ENCODE measurements around the gene C2CD2. TPM values are rescaled to one million over a fixed set of nuclear protein-coding genes. Genes with fewer than 3 reads are reported as not detected.

The C2CD2 gene
- total and polyA plus RNA-seq, 8 donors: 18.3 to 24.1 (median 19.6) TPM

DNA sequence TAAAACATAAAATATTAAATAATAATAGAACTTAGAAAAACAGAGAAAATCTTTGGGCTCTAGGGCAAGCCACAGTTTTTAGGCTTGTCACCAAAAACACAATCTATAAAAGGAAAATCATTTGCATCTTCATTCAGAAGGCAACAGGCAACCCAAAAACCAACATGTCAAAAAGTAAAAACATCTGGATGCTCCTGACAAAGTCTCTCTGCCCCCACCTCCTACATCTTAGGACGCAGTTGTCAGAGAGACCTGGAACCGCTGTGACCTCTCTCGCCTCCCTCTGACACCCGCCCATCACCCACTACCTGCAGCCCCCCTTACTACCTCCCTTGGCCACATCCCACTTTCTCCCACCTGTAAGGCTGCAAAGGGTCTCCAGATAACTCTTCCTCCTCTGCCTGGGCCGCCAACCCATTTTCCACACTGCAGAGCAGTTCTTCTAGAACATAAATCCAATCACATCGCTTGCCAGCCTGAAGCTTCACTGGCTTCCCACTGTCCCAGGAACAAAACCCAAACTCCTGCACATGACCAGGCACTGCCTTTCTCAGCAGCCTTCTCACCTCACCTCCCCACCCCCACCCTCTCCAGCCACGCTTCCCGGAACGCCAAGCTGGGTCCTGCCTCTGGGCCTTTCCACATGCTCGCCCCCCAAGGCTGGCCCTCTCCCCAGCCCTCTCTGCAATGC, 89.4 kb downstream of the C2CD2 start:
- H3K4me3 ChIP-seq: no peak overlapping the region
- H3K27ac ChIP-seq: no peak overlapping the region
- DNase-seq (no peak), ATAC-seq (no peak)
- peaks cover 0 to 5% of the 10 kb centered on the region in 2 donors for H3K4me1 ChIP-seq
- intact Hi-C loops (cut with DNase I): no loop called here
- peaks cover 0 to 4% of the 10 kb centered on the region in 2 donors for H3K36me3 ChIP-seq
- TF ChIP-seq, protein P1, sequence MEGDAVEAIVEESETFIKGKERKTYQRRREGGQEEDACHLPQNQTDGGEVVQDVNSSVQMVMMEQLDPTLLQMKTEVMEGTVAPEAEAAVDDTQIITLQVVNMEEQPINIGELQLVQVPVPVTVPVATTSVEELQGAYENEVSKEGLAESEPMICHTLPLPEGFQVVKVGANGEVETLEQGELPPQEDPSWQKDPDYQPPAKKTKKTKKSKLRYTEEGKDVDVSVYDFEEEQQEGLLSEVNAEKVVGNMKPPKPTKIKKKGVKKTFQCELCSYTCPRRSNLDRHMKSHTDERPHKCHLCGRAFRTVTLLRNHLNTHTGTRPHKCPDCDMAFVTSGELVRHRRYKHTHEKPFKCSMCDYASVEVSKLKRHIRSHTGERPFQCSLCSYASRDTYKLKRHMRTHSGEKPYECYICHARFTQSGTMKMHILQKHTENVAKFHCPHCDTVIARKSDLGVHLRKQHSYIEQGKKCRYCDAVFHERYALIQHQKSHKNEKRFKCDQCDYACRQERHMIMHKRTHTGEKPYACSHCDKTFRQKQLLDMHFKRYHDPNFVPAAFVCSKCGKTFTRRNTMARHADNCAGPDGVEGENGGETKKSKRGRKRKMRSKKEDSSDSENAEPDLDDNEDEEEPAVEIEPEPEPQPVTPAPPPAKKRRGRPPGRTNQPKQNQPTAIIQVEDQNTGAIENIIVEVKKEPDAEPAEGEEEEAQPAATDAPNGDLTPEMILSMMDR (IDR thresholded peaks at IDR 0.05): no peak
- no peaks in the 10 kb centered on the region for H3K9me3 ChIP-seq
- no peaks in the 10 kb centered on the region for H3K27me3 ChIP-seq

DNA sequence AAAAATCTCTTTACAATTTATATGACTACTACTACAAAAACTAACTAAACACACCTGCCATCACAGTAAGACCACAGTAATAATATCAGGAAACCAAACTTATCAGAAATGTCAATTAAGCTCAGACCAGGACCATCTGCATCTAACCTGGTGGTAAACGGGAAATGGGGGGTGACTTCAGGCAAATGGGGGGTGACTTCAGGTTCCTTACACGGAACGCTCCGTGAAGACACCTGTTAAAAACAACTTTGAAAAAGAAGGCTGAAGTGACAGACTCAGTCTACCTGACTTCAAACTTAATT, 90.4 kb downstream of the C2CD2 start:
- Histone ChIP-seq H3K36me3 (peaks cover 0 to 15% of the 10 kb centered on the region in 2 donors), H3K27me3 (no peaks in the 10 kb centered on the region)
- intact Hi-C loops (cut with DNase I): no loop called here

DNA sequence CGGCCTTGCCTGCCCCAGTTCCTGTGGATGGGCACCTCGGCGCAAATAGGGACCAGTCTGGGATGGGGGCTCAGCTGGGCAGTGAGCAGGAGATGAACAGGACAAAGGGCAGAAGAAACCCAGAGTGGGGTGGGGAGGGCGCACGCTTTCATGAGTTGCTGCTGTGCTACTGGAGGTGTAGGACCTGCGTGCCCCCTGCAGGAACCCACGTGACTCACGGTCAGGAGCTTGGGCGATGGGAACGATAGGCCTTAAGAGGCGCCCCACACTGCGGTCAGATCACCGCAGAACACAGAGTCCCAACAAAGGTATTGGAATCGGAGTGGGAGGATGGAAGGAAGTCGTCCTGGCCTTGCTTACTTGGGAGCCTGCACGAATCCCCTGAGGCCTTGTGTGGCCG, 91.8 kb downstream of the C2CD2 start:
- Histone ChIP-seq H3K9me3 (no peaks in the 10 kb centered on the region), H3K36me3 (peaks cover 0 to 29% of the 10 kb centered on the region in 2 donors), H3K4me1 (peaks cover 0 to 5% of the 10 kb centered on the region in 2 donors), H3K27me3 (no peaks in the 10 kb centered on the region), H3K27ac (no peak overlapping the region), H3K4me3 (no peak overlapping the region)
- ATAC-seq (no peak), DNase-seq (no peak)
- TF ChIP-seq, protein P1 (IDR thresholded peaks at IDR 0.05): no peak
- intact Hi-C loops (cut with DNase I): no loop called here

More for the DNA sequence above, 90.4 kb downstream of the C2CD2 start:
- H3K9me3 ChIP-seq: no peaks in the 10 kb centered on the region
- peaks cover 0 to 5% of the 10 kb centered on the region in 2 donors for H3K4me1 ChIP-seq
- TF ChIP-seq, protein P1 (IDR thresholded peaks at IDR 0.05): no peak
- no peak overlapping the region for H3K4me3 ChIP-seq
- DNase-seq: no peak
- no peak for ATAC-seq
- no peak overlapping the region for H3K27ac ChIP-seq

DNA sequence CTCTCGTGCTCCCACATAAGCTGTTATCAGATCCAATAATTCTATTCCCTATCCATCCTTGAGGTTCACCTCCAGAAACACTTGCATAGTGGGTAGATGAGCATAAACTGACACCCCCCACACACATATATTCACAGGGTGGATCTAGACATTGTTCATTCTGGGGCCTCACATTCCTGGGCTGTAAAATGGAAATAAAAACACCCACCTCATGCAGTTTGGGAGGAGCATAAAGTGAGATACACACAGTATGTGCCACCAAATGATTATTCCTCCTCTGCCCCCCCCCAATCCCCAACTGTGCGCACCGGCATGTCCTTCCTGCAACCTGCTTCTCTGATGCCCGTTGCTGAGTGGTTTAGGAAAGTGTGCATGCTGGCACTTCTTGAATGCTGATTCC, 92.6 kb downstream of the C2CD2 start:
- Histone ChIP-seq H3K36me3 (peaks cover 0 to 36% of the 10 kb centered on the region in 2 donors), H3K4me1 (peaks cover 0 to 5% of the 10 kb centered on the region in 2 donors), H3K9me3 (no peaks in the 10 kb centered on the region), H3K4me3 (no peak overlapping the region), H3K27me3 (no peaks in the 10 kb centered on the region), H3K27ac (no peak overlapping the region)
- TF ChIP-seq, protein P1 (IDR thresholded peaks at IDR 0.05): no peak
- no peak for ATAC-seq
- DNase-seq: no peak
- intact Hi-C loops (cut with DNase I): no loop called here

DNA sequence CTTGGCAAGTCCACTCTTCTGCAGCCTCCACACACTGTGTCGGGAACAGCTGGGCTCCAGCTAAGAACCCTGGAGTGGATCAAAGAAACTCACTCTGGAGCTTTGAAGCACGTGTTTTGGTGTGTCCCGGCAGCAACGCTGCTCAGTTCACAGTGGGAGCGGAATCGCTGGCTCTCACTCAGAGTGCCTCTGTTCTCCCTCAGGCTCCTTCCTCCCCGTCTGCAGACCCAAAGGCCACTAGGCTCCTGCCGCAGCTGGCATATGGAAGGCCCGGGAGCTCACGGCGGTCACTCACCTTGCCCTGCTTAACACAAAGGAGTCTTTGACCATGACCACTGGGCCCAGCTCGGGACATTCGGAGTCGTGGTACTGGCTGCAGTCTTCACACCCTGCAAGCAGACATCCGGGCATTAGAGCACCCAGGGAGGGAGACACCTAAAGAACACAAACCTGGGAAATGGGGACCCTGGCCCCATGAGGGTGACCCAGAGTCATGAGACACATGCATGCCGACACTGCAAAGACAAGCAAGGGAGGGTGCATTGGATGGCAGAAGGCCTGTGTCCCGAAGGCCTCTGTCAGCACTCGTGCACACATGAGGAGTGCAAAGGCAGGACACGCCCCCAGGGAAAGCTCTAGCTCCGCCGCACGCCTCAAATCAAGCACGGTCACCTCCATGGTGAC, 94.4 kb downstream of the C2CD2 start:
- Histone ChIP-seq H3K27me3 (no peaks in the 10 kb centered on the region), H3K27ac (no peak overlapping the region), H3K4me1 (peaks cover 0 to 5% of the 10 kb centered on the region in 2 donors), H3K36me3 (peaks cover 0 to 49% of the 10 kb centered on the region in 2 donors), H3K9me3 (no peaks in the 10 kb centered on the region), H3K4me3 (no peak overlapping the region)
- intact Hi-C loops (cut with DNase I): no loop called here
- TF ChIP-seq, protein P1 (IDR thresholded peaks at IDR 0.05): no peak
- DNase-seq (peak in 1 of 4 donors; percentile 24), ATAC-seq (no peak)
